ENCODE data around the gene IPO5.

Gene IPO5

GRCh38 chr13:98055623-98056022, 102.1 kb downstream of the IPO5 start:
- Histone ChIP-seq H3K4me3 (ENCODE audit: low read depth, low read length, poor library complexity, severe bottlenecking) (no peak overlapping the region), H3K36me3 (ENCODE audit: insufficient read depth, low read length) (no peaks in the 10 kb centered on the region)

GRCh38 chr13:98056839-98057410, 103.5 kb downstream of the IPO5 start:
- Histone ChIP-seq H3K36me3 (ENCODE audit: insufficient read depth, low read length) (no peaks in the 10 kb centered on the region), H3K4me3 (ENCODE audit: low read depth, low read length, poor library complexity, severe bottlenecking) (no peak overlapping the region), H2AFZ (ENCODE audit: low read length) (no peak overlapping the region), H3K79me2 (ENCODE audit: insufficient read depth, low read length) (no peaks in the 10 kb centered on the region), H3K4me1 (ENCODE audit: insufficient read depth, low read length, severe bottlenecking) (no peaks in the 10 kb centered on the region), H3K27ac (ENCODE audit: low read depth, low read length, poor library complexity, severe bottlenecking) (no peak overlapping the region), H3K27me3 (ENCODE audit: insufficient read depth, low read length) (peaks cover 13% of the 10 kb centered on the region; the same call in 1 of the 2 replicates), H3K9me3 (ENCODE audit: low read length) (peaks cover 6% of the 10 kb centered on the region; the same call in 1 of the 2 replicates), H4K20me1 (ENCODE audit: insufficient read depth, low read length) (no peaks in the 10 kb centered on the region), H3K4me2 (ENCODE audit: low read length) (no peak overlapping the region), H3F3A (ENCODE audit: insufficient read depth, low read length) (no peaks in the 10 kb centered on the region), H3K9me2 (ENCODE audit: low read depth, low read length) (no peaks in the 10 kb centered on the region), H3K9ac (ENCODE audit: low read length) (no peak overlapping the region)
- TF ChIP-seq CTCF (IDR thresholded peaks at IDR 0.05; ENCODE audit: low read length) (no peak), EZH2 (IDR thresholded peaks at IDR 0.05; ENCODE audit: borderline replicate concordance, low read length) (no peak)

More at GRCh38 chr13:98055623-98056022, 102.1 kb downstream of the IPO5 start:
- no peak overlapping the region for H3K9ac ChIP-seq (ENCODE audit: low read length)
- no peak overlapping the region for H3K4me2 ChIP-seq (ENCODE audit: low read length)
- TF ChIP-seq CTCF (IDR thresholded peaks at IDR 0.05; ENCODE audit: low read length) (no peak), EZH2 (IDR thresholded peaks at IDR 0.05; ENCODE audit: borderline replicate concordance, low read length) (no peak)
- H4K20me1 ChIP-seq (ENCODE audit: insufficient read depth, low read length), result no peaks in the 10 kb centered on the region
- no peaks in the 10 kb centered on the region for H3F3A ChIP-seq (ENCODE audit: insufficient read depth, low read length)
- H3K9me2 ChIP-seq (ENCODE audit: low read depth, low read length), result no peaks in the 10 kb centered on the region
- peaks cover 13% of the 10 kb centered on the region; the same call in 1 of the 2 replicates for H3K27me3 ChIP-seq (ENCODE audit: insufficient read depth, low read length)
- H3K9me3 ChIP-seq (ENCODE audit: low read length), result peaks cover 6% of the 10 kb centered on the region; the same call in 1 of the 2 replicates
- H2AFZ ChIP-seq (ENCODE audit: low read length), result no peak overlapping the region
- no peak overlapping the region for H3K27ac ChIP-seq (ENCODE audit: low read depth, low read length, poor library complexity, severe bottlenecking)
- no peaks in the 10 kb centered on the region for H3K79me2 ChIP-seq (ENCODE audit: insufficient read depth, low read length)
- no peaks in the 10 kb centered on the region for H3K4me1 ChIP-seq (ENCODE audit: insufficient read depth, low read length, severe bottlenecking)

- no peaks in the 10 kb centered on the region for H3K9me2 ChIP-seq (ENCODE audit: low read depth, low read length)
- no peak overlapping the region for H3K9ac ChIP-seq (ENCODE audit: low read length)
- H2AFZ ChIP-seq (ENCODE audit: low read length), result no peak overlapping the region
- H3K9me3 ChIP-seq (ENCODE audit: low read length), result no peaks in the 10 kb centered on the region
- no peaks in the 10 kb centered on the region for H3K36me3 ChIP-seq (ENCODE audit: insufficient read depth, low read length)
- H3K4me2 ChIP-seq (ENCODE audit: low read length), result no peak overlapping the region
- H3K27ac ChIP-seq (ENCODE audit: low read depth, low read length, poor library complexity, severe bottlenecking), result no peak overlapping the region
- no peaks in the 10 kb centered on the region for H3K79me2 ChIP-seq (ENCODE audit: insufficient read depth, low read length)
- no peaks in the 10 kb centered on the region for H3F3A ChIP-seq (ENCODE audit: insufficient read depth, low read length)
- H3K27me3 ChIP-seq (ENCODE audit: insufficient read depth, low read length), result peaks cover 4% of the 10 kb centered on the region; the same call in 1 of the 2 replicates
- no peak for TF ChIP-seq CTCF (IDR thresholded peaks at IDR 0.05; ENCODE audit: low read length)
- no peak for TF ChIP-seq EZH2 (IDR thresholded peaks at IDR 0.05; ENCODE audit: borderline replicate concordance, low read length)
- H3K4me3 ChIP-seq (ENCODE audit: low read depth, low read length, poor library complexity, severe bottlenecking), result no peak overlapping the region
- no peaks in the 10 kb centered on the region for H4K20me1 ChIP-seq (ENCODE audit: insufficient read depth, low read length)
- H3K4me1 ChIP-seq (ENCODE audit: insufficient read depth, low read length, severe bottlenecking), result no peaks in the 10 kb centered on the region
These were observed 105.8 kb downstream of the IPO5 start for GRCh38 chr13:98059276-98059675.
